Tibial nerve (tissue), 3 donors: ENCODE data around the gene GTF2F2.

Experiments
- POLR2A ChIP-seq, 2 donors: fragments of 450-650 bp; IDR thresholded peaks; one replicate each; pipeline ENCODE4 v1.6.1; 2017; ENCODE audit warnings: antibody characterized with exemption in 2 of 2, mild to moderate bottlenecking in 2 of 2, moderate library complexity in 2 of 2
- TF ChIP-seq, protein P1 (sequence below), 5 experiments: fragments of 200-600 bp in 3 of 5; fragments of 450-650 bp in 2 of 5; sonication (generic) in 3 of 5; IDR thresholded peaks; one replicate each; pipeline ENCODE4 v1.5.1; 2016 to 2019; ENCODE audit warnings: antibody characterized with exemption in 5 of 5, mild to moderate bottlenecking in 3 of 5, moderate library complexity in 2 of 5

DNA sequence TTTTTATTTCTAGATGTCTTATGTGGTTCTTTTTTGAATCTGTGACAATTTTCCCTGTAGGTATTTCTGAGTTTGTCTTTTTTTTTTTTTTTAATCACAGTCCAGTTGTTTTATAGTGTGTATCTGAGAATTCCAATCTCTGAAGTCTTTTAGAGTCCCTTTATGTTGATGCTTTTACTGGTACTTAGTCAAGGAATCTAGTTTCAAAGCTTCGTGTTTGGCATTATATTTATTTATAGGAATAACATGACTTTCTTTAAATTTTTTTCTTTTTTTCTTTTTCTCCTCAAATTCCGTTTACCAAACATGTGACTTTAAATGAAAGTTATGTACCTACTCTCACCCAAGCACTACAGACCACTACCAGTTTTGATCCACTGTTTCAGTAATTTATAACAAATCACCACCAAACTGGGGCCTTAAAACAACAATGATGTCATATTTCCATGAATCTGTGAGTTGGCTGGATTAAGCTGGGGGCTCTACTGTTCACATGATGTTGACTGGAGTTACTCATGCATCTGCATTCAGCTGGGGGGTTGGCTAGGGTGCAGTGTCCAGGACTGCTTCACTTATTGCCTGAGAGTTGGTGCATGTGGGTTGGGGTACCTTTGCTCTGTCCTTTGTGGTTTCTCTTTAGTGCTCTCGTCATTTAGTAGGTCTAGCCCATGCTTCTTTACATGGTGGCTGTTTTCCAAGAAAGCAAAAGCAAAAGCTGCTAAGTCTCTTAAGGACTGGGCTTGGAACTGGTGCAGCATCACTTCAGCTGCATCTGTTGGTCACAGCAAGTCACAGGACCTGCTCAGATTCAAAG lies 58.2 kb downstream of the GTF2F2 start:
- TF ChIP-seq POLR2A (IDR thresholded peaks at IDR 0.05) = no peak
- TF ChIP-seq, protein P1, sequence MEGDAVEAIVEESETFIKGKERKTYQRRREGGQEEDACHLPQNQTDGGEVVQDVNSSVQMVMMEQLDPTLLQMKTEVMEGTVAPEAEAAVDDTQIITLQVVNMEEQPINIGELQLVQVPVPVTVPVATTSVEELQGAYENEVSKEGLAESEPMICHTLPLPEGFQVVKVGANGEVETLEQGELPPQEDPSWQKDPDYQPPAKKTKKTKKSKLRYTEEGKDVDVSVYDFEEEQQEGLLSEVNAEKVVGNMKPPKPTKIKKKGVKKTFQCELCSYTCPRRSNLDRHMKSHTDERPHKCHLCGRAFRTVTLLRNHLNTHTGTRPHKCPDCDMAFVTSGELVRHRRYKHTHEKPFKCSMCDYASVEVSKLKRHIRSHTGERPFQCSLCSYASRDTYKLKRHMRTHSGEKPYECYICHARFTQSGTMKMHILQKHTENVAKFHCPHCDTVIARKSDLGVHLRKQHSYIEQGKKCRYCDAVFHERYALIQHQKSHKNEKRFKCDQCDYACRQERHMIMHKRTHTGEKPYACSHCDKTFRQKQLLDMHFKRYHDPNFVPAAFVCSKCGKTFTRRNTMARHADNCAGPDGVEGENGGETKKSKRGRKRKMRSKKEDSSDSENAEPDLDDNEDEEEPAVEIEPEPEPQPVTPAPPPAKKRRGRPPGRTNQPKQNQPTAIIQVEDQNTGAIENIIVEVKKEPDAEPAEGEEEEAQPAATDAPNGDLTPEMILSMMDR (IDR thresholded peaks at IDR 0.05) = no peak
